Epithelial cell of prostate (primary cell): ENCODE measurements around the gene ISY1.
"Not testable (repeated sequence)": the region's sequence is repeated elsewhere in the genome, so short reads cannot be mapped to it uniquely, and the experiment has no call there.

Experiments
- DNase-seq: peaks from one replicate; pipeline ENCODE4 v3.0.0-alpha.2; 2011; ENCODE audit warnings: low read depth, low spot score
- H3K27ac ChIP-seq: fragments of 450-650 bp; 2 replicates; pipeline ENCODE4 v1.5.1; 2017; ENCODE audit warnings: mild to moderate bottlenecking

The ISY1 gene

GRCh38 chr3:129173206-129173605, 12.3 kb upstream of the ISY1 start:
- DNase-seq = no peak
- H3K27ac ChIP-seq = no peak overlapping the region

- DNase-seq = no peak
- no peak overlapping the region for H3K27ac ChIP-seq
Measured at GRCh38 chr3:129166579-129167332, 5.9 kb upstream of the ISY1 start.

- not testable (repeated sequence) for H3K27ac ChIP-seq, DNase-seq
Measured at GRCh38 chr3:129165594-129165993, 4.7 kb upstream of the ISY1 start.

- no peak overlapping the region for H3K27ac ChIP-seq
- no peak for DNase-seq
Measured at GRCh38 chr3:129164500-129164899, 3.6 kb upstream of the ISY1 start.

DNA sequence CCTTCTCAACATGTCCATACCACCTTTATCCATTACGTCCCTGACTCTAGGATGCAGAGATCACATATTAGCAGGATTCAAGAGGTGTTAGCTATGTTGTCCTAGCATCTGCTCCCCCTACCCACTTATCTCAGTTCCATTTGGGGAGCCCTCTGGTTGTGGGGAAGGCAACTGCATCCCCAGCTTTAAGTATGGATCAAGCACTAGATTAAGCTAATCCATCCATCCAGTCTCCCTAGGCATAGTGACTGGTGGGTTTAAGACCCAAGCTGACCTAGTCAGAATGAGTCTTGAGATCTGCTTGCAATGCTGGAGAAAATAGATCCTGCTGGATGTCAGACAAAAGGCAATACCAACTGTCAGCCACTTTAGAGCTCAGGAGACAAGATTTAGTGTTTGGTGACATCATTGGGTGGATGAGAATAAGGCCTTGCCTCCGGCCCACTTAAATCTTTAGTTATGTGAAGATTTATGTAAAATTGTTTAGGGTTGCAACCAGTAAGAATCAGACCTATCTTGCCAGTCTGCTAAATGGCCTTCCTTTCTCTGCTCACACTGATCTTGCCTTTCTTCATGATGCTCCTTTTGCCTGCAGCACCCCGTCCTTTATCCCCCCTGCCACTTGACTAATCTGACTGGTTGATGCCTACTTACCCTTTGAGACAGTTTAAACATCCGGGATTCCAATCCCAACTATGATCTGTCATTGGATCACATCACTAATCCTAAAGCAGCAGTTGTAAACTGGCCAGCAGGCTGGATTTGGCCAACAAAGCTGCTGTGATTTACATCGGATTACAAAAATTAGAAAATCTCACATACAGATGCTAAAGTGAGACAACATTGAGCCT, 2.1 kb upstream of the ISY1 start:
- H3K27ac ChIP-seq = peak overlapping the region; percentile 97
- DNase-seq = no peak

DNA sequence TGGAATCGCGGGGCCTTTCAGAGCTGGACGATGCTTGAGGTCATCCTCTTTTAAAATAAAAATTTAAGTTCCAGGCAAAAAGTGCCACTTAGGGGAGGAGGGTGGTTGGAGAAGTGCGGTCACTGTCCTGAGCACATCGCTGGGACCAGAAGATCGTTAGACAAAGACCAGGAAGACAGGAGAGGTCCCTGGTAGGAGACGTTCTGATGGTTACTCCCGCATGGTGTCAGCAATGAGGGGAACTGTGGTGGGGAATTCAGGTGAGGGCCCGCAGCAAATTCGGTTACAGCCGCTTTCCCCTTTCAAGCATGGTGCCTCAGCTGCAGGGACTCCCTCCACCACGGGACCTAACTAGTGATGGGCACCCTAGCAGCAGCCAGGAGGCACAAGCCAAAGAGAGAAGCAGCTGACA, 1.0 kb upstream of the ISY1 start:
- no peak for DNase-seq

GRCh38 chr3:129144786-129145185, 16.1 kb downstream of the ISY1 start:
- H3K27ac ChIP-seq = no peak overlapping the region
- DNase-seq = no peak

More for the DNA sequence above, 1.0 kb upstream of the ISY1 start:
- peak overlapping the region; percentile 97 for H3K27ac ChIP-seq

DNA sequence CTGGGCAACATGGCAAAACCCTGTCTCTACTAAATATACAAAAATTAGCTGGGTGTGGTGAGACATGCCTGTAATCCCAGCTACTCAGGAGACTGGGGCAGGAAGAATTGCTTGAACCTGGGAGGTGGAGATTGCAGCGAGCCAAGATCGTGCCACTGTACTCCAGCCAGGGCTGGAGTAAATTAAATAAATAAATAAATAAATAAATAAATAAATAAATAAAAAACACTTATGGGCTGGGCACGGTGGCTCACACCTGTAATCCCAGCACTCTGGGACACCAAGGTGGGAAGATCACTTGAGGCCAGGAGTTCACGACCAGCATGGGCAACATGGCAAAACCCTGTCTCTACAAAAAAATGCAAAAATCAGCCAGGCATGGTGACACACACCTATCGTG, 19.9 kb downstream of the ISY1 start:
- H3K27ac ChIP-seq, DNase-seq: not testable (repeated sequence)

- no peak for DNase-seq
Measured at GRCh38 chr3:129139911-129140310, 21.0 kb downstream of the ISY1 start.

DNA sequence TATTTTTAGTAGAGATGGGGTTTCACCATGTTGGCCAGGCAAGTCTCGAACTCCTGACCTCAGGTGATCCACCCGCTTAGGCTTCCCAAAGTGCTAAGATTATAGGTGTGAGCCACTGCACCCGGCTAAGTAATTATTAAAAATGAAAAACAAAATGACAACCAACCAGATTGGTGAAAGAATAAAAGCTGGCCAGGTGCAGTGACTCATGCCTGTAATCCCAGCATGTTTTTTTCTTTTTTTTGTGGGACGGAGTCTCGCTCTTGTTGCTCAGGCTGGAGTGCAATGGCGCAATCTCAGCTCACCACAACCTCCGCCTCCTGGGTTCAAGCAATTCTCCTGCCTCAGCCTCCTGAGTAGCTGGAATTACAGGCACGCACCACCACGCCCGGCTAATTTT, 24.6 kb downstream of the ISY1 start:
- not testable (repeated sequence) for DNase-seq, H3K27ac ChIP-seq

More at GRCh38 chr3:129139911-129140310, 21.0 kb downstream of the ISY1 start:
- no peak overlapping the region for H3K27ac ChIP-seq

DNA sequence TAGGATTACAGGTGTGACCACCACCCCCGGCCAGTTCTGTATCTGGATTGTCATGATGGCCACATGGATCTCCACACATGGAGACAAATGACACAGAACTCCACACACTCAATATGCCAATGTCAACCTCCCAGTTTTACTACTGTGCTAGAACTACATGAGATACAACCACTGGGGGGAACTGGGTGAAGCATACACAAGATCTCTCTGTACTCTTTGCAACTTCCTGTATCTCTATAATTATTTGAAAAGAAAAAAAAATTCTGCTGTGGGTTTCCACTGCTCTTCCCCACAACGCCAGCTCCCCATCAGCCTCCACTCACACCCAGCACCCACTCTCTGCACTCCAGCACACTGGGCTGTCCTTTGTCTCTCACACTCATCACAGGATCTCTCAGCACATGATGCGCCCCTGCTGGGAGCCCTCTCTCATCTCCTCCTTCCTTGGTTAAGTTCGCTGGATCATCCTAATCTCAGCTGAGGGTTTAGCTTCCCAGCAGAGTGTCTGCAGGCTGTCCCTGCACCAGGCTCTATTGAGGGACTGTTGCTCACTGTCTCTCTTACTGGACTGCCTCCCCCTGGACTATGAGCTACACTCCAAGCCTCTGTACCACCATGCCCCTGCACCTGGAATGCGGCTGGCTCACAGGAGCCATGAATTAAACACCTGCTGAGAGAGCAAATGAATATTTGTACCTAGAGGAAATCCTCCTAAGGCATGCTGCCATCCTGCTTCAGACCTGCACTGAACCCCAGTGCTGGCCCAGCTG, 28.6 kb downstream of the ISY1 start:
- no peak for DNase-seq
- no peak overlapping the region for H3K27ac ChIP-seq

DNA sequence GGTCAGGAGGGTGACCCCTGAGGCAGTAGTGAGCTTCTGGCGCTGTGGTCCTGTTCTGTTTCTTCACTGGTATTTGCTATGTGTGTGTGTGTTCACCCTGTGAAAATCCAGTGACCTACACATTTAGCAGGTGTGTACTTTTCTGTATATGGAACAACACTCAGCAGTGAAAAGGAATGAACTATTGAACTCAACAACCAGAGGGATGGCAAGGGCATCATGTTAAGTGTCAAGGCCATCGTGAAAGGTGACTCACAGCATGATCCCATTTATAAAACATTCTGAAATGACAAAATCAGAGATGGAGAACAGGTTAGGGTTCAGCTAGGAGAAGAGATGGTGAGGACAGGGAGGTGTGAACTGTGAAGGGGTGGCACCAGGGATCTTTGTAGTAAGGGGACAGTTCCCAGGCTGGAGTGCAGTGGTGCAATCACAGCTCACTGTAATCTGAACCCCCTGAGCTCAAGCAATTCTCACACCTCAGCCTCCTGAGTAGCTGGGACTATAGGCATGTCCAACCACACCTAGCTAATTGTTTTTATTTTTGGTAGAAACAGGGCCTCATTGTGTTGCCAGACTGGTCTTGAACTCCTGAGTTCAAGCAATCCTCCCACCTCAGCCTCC, 29.3 kb downstream of the ISY1 start:
- no peak for DNase-seq
- H3K27ac ChIP-seq = no peak overlapping the region

GRCh38 chr3:129130291-129130813, 30.5 kb downstream of the ISY1 start:
- DNase-seq = no peak

GRCh38 chr3:129128357-129129155, 32.3 kb downstream of the ISY1 start:
- H3K27ac ChIP-seq = no peak overlapping the region

More at GRCh38 chr3:129130291-129130813, 30.5 kb downstream of the ISY1 start:
- no peak overlapping the region for H3K27ac ChIP-seq

GRCh38 chr3:129126726-129127280, 34.1 kb downstream of the ISY1 start:
- H3K27ac ChIP-seq = no peak overlapping the region

More at GRCh38 chr3:129128357-129129155, 32.3 kb downstream of the ISY1 start:
- DNase-seq = no peak

DNA sequence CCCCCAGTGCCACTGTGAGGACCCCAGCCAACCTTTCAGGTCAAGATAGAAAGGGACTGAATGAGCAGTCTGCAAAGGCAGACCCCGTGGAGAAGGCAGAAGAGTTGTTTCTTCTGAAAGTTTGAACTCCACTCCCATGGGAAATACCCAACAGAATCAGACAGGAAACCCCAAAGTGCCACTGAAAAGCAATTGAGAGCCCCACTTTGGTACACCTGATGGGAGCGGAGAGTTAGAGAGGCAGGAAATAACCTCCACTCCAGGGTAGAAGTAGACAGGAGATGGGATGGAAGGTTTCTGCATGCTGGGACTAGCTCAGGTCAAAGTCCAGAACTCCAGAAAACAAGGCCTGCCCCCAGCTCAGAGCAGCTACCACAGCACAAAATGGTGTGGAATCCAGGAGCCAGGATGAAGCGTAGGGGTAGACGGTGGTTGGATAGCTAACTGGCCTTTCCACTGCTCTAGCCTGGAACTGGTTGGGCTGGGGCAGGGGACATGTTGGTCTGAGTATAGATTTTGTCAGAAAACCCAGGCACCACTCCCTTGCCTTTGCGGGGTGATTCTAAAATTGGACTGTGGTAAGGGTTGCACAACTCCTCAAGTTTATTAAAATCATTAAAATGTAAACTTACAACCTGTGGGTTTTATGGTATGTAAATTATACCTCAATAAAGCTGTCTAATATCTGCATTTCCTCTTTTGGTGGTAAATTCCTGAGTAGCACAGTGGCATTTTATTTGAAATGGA, 37.4 kb downstream of the ISY1 start:
- peak overlapping the region; percentile 89 for H3K27ac ChIP-seq
- DNase-seq = peak; percentile 12

More at GRCh38 chr3:129126726-129127280, 34.1 kb downstream of the ISY1 start:
- no peak for DNase-seq

- H3K27ac ChIP-seq = peak overlapping the region; percentile 89
- no peak for DNase-seq
Measured at GRCh38 chr3:129122412-129123011, 38.4 kb downstream of the ISY1 start.
